Germinal center (tissue), 1 donor: ENCODE data around the gene ZNF444.
"Not testable (repeated sequence)": the region's sequence is repeated elsewhere in the genome, so short reads cannot be mapped to it uniquely, and the experiment has no call there.

ENCODE experiments used
- DNase-seq: peaks from one replicate; pipeline ENCODE4 v3.0.0; 2012; ENCODE audit warnings: mixed read lengths, low spot score

ZNF444 gene

DNA sequence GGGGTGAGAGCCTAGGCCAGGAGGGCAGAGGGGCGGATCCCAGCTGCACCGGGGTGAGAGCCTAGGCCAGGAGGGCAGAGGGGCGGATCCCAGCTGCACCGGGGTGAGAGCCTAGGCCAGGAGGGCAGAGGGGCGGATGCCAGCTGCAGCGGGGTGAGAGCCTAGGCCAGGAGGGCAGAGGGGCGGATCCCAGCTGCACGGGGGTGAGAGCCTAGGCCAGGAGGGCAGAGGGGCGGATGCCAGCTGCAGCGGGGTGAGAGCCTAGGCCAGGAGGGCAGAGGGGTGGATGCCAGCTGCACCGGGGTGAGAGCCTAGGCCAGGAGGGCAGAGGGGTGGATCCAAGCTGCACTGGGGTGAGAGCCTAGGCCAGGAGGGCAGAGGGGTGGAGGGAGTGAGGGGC, 35.2 kb downstream of the ZNF444 start:
- not testable (repeated sequence) for DNase-seq

DNA sequence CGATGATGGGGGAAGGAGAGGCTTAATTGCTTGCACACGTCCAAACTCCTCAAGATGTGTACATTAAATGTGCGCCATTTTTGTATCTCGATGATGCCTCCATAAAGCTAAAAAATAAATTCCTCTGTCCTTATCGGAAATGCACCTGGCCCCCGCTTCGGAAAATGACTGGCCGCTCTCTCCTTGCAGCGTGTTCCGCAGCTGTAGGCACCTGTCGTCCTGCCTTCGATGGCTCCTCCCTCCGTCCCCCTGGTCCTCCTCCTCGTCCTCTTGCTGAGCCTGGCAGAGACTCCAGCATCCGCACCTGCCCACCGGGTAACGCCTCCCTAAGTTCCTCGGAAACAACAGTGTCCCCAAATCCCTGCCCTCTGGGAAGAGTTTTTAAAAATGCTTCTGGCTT, 35.8 kb downstream of the ZNF444 start:
- DNase-seq: no peak

DNA sequence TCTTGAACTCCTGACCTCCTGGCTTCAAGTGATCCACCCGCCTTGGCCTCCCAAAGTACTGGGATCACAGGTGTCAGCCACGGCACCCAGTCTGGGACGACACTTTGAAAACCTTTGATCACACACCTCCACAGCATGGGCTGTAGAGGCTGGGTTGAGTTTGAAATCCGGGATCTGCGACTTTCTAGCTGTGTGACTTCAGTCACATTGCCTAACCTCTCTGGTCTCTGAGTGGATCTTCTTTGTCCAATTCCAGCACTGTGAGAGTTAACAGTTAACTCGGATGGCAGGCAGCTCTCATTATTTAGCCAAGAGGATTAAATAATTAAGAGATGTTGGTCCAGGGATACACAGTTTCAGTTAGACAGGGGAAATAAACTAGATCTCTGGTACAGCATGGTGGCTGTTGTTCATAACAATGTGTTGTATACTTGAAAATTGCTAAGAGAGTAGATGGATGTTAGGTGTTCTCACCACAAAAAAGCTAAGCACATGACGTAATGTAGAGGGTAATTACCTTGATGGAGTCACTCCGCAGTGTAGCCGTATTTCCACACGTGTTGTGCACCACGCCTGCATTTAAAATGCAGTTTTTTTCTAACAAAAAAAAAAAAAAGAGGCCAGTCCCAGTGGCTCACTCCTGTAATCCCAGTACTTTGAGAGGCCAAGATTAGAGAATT, 36.6 kb downstream of the ZNF444 start:
- DNase-seq: no peak

DNA sequence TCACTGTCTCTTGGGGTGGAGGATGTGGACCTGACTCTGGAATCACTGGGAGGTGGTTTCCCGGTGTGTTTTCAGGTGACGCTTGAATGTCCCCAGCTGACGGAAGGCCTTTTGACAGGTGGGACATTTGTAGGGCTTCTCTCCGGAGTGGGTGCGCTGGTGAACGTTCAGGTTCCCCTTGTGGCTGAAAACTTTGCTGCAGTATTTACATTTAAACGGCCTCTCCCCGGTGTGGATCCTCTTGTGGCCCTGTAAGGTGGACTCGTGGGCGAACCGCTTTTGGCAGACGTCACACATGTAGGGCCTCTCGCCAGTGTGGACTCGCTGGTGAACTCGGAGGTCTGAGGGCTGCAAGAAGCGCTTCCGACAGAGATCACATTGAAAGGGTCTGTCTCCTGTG, 48.7 kb downstream of the ZNF444 start:
- no peak for DNase-seq

DNA sequence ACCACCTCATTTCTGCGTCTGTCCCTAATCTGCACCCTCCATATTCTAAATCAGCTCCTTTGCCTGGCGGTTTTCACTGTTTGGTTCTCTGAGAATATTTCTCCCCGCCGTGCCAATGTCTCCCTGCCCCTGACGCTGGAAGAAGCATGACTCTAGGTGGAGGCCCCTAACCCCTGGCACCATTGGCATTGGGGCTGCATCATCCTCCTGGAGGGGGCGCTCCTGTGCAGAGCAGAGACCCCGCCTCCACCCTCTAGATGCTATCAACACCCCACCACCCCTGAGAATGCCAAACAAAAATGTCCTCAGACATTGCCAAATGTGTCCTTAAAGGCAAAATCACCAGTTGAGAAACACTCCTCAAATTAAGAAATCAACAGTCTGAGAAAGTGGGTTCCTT, 50.0 kb downstream of the ZNF444 start:
- no peak for DNase-seq

DNA sequence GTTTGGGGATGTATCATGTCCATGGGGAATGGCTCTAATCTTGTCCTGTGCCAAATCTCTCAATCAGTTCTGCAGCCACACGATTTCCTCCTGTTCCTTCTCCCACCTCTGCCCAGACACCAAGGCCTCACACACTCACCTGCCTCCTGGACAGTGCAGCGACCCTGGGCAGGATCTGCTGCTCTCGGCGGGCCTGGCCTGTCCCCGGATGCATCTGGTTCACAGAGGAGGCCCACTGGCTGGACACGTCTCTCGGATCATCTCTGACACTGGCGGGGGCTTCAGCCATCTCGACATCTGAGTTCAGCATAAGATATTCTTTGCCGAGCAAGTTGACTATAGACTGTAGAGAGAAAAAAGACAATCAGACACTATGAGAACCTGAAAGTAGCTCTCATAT, 50.6 kb downstream of the ZNF444 start:
- no peak for DNase-seq

DNA sequence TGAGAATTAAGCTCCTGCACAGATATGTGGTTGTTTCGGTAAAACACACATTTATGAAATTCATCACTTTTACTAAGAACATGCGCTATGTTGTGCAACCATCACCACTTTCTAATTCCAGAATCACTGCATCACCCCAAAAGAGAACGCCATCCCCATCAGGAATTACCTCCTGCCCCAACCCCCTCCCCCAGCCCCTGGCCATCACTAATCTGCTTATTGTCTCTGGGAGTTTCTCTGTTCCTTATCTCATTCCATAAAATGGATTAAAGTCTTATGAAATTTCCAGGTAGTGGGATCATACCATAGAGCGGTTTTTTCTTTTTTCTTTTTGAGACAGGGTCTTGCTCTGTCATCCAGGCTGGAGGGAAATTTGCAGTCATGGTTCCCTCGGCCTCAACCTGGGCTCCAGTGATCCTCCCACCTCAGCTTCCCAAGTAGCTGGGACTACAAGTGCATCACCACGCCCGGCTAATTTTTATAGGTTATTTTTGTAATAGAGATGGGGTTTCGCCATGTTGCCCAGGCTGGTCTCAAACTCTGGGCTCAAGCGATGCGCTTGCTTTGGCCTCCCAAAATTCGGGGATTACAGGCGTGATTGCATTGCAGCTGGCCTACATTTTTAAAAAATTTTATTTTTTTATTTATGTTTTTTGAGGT, 53.0 kb downstream of the ZNF444 start:
- DNase-seq: no peak

DNA sequence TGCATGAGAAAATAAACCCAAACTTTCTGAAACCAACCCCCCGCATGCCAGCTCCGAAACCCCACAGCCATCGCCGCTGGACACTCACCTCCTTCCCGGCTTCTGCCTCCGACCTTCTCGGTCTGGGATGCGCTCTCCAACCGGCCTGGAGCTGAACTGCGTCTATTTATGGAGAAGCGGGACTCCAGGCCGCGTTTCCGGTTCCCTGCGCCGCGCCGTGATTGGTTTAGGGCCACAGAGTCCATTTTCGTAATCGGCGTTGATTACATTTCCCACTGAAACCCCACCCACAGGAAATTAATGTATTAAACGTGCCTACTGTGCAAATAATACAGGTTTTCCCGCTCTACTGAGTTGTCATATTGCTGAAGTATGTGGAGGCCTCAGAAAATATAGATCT, 56.6 kb downstream of the ZNF444 start, which contains the start of gene ZSCAN5B:
Gene ZSCAN5B, minus strand, starts transcription at position 138 of the 400 bp plus-strand sequence. CDS start 4,731 bp downstream, outside the sequence.
- not testable (repeated sequence) for DNase-seq

DNA sequence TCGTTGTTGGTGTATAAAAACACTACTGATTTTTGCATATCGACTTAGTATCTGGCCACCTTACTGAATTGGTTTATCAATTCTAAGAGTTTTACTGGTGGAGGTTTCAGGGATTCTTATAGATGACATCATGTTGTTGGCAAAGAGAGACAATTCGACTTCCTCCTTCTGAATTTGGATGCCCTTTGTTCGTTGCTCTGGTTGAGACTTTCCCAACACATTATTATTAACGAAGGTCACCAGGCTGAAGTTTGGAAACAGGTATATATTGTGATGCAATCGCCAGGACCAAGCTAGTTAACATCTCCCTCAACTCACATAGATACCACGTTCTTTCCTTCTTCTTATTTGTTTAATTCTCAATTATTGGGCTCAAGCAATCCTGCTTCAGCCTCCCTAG, 58.6 kb downstream of the ZNF444 start:
- no peak for DNase-seq

DNA sequence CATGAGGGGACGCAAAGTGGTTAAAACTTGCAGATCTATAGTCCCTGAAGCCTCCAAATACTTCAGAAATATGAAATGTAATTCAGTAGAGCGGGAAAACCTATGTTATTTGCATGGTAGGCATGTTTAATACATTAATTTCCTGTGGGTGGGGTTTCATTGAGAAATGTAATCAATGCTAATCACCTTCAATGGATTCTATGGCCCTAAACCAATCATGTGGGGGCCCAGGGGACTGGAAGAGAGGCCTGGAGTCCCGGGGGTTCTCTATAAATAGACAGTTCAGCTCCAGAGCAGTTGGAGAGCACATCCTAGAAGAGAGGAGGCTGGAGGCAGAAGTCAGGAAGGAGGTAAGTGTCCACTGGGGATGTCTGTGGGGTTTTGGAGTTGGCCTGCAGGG, 60.9 kb downstream of the ZNF444 start, which contains the start of gene ZSCAN5C:
Gene ZSCAN5C, plus strand, starts transcription at position 301 of the 400 bp plus-strand sequence. CDS start 3,641 bp downstream, outside the sequence.
- DNase-seq: no peak

DNA sequence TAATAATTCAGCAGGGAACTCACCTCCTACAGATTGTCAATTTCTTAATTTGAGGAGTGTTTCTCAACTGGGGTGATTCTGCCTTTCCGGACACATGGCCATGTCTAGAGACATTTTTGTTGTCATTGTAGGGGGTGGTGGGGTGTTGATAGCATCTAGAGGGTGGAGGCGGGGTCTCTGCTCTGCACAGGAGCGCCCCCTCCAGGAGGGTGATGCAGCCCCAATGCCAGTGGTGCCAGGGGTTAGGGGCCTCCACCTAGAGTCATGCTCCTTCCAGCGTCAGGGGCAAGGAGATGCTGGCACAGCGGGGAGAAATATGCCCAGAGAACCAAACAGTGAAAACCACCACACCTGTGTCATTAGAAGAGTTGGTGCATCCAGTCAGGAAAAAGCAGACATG, 66.5 kb downstream of the ZNF444 start:
- DNase-seq: not testable (repeated sequence)

DNA sequence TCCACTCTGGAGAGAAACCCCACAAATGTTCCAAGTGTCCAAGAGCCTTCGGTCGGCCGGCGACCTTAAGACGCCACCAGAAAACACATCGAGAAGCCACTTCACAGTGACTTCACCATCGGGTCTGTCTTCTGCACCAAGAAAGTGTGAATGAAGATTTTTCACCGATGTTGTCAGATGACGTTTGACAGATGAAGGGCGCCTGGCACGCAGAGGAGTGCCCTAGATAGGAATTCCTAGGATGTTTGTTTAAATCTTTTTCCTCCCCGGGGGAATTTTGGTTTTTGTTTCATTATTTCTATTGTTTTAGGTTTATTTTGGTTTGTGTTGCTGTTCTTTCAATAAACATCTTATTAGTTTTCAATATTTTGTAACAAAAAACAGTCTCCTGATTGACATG, 68.0 kb downstream of the ZNF444 start:
- DNase-seq: no peak

DNA sequence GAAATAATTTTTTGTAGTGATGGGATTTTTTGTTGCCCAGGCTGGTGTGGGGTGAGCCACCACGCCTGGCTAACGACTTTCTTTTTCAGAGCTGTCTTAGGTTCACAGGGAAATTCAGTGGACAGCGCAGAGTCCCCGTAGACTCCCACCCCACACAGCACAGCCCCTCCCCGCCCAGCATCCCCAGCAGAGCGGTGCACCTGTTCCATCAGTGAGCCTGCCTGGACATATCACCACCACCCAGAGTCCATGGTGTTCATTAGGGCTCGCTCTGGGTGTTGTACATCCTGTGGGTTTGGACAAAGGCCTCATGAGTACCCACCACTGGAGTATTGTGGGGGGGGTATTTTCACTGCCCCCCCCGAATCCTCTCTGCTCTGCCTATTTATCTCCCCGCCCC, 68.9 kb downstream of the ZNF444 start:
- not testable (repeated sequence) for DNase-seq
